Transverse colon (tissue), 4 donors: ENCODE results near the gene CEP76.

ENCODE experiments used
- EP300 ChIP-seq: sonication (generic); formaldehyde crosslinking; IDR thresholded peaks from one replicate; pipeline ENCODE4 v1.6.1; 2017; ENCODE audit warnings: antibody characterized with exemption, low read depth
- POLR2AphosphoS5 ChIP-seq, 3 donors: sonication (generic); formaldehyde crosslinking; IDR thresholded peaks; one replicate each; pipeline ENCODE4 v1.6.1; 2016; ENCODE audit warnings: antibody characterized with exemption in 3 of 3
- TF ChIP-seq, protein P1 (sequence below), 5 experiments: fragments of 200-600 bp in 3 of 5; fragments of 450-650 bp in 2 of 5; sonication (generic) in 3 of 5; IDR thresholded peaks; 1 replicate in 2 of 5; 2 replicates in 3 of 5; pipeline ENCODE4 v1.5.1; 2016 to 2017; ENCODE audit warnings: antibody characterized with exemption in 5 of 5, inconsistent platforms in 3 of 5, mild to moderate bottlenecking in 2 of 5, moderate library complexity in 1 of 5

DNA sequence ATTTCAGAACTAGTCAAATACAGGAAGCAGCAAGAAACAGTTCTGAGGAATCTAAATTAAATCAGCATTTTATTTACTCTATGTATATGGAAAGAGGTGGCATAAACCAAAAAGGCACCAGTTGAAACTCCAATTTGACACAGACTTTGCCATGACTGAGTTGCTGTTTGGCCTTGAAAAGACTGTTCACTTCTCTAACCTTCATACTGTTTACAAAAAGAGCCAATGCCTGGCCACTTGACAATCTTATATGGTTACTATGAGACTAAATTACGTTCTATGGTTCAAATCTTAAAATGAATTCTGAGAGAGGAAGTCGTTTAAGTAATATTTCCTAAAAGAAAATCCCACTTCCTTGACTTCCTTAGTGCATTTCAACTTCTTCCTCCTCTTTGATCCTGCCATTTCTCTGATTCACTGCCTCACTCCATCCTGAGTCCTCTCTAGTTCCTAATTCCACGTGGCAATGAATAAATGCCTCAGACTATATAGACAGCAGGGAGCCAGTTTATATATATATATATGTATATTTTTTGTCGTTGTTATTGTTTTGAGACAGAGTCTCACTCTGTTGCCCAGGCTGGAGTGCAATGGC lies 13.2 kb downstream of the CEP76 start:
- TF ChIP-seq POLR2AphosphoS5 (IDR thresholded peaks at IDR 0.05) (no peak), EP300 (no peak)
- TF ChIP-seq, protein P1, sequence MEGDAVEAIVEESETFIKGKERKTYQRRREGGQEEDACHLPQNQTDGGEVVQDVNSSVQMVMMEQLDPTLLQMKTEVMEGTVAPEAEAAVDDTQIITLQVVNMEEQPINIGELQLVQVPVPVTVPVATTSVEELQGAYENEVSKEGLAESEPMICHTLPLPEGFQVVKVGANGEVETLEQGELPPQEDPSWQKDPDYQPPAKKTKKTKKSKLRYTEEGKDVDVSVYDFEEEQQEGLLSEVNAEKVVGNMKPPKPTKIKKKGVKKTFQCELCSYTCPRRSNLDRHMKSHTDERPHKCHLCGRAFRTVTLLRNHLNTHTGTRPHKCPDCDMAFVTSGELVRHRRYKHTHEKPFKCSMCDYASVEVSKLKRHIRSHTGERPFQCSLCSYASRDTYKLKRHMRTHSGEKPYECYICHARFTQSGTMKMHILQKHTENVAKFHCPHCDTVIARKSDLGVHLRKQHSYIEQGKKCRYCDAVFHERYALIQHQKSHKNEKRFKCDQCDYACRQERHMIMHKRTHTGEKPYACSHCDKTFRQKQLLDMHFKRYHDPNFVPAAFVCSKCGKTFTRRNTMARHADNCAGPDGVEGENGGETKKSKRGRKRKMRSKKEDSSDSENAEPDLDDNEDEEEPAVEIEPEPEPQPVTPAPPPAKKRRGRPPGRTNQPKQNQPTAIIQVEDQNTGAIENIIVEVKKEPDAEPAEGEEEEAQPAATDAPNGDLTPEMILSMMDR (IDR thresholded peaks at IDR 0.05): no peak
